Right atrium auricular region (tissue), 2 donors: ENCODE data around the gene PTPRN2. TPM values are rescaled to one million over a fixed set of nuclear protein-coding genes. Genes with fewer than 3 reads are reported as not detected.
"Not testable (repeated sequence)": the region's sequence is repeated elsewhere in the genome, so short reads cannot be mapped to it uniquely, and the experiment has no call there.

ENCODE experiments used
- DNase-seq: peaks from one replicate; pipeline ENCODE4 v3.0.0-alpha.2; 2019; ENCODE audit warnings: low spot score
- H3K27ac ChIP-seq, 2 donors: fragments of 200-600 bp; sonication (generic); 1 replicate in 1 of 2; 2 replicates in 1 of 2; pipeline ENCODE4 v1.5.1; 2016 to 2019
- H3K27me3 ChIP-seq, 2 donors: fragments of 200-600 bp; sonication (generic); one replicate each; pipeline versions ENCODE4 v1.5.1 to v1.6.0; 2017 to 2019
- H3K36me3 ChIP-seq: fragments of 200-600 bp; sonication (generic); one replicate; pipeline ENCODE4 v1.5.1; 2016
- H3K4me1 ChIP-seq, 2 donors: fragments of 200-600 bp; sonication (generic); one replicate each; pipeline versions ENCODE4 v1.5.1 to v1.6.0; 2017 to 2019
- H3K4me3 ChIP-seq, 2 donors: fragments of 200-600 bp; sonication (generic); 1 replicate in 1 of 2; 2 replicates in 1 of 2; pipeline ENCODE4 v1.5.1; 2017 to 2019; ENCODE audit warnings: mild to moderate bottlenecking in 1 of 2, moderate library complexity in 1 of 2
- H3K9me3 ChIP-seq, 2 donors: fragments of 200-600 bp; sonication (generic); one replicate each; pipeline ENCODE4 v1.5.1; 2019
- total RNA-seq, 2 donors: library from RNA; depleted of rRNA; stranded (reverse); fragments of >200 nt; gene quantifications; one replicate each; pipeline ENCODE4 v1.1.0, GENCODE V29; 2016
- TF ChIP-seq, protein P1 (sequence below), 2 donors: fragments of 200-600 bp; sonication (generic); IDR thresholded peaks; one replicate each; pipeline ENCODE4 v1.5.1; 2019; ENCODE audit warnings: antibody characterized with exemption in 2 of 2

Gene PTPRN2
- total RNA-seq, 2 donors from 2014 or later = 2.6 to 2.7 TPM

GRCh38 chr7:157904866-157905570 is 682.6 kb downstream of the PTPRN2 start:
- Histone ChIP-seq H3K27ac (no peak overlapping the region), H3K4me1 (no peaks in the 10 kb centered on the region), H3K4me3 (no peak overlapping the region), H3K27me3 (no peaks in the 10 kb centered on the region), H3K9me3 (no peaks in the 10 kb centered on the region), H3K36me3 (no peaks in the 10 kb centered on the region)
- TF ChIP-seq, protein P1, sequence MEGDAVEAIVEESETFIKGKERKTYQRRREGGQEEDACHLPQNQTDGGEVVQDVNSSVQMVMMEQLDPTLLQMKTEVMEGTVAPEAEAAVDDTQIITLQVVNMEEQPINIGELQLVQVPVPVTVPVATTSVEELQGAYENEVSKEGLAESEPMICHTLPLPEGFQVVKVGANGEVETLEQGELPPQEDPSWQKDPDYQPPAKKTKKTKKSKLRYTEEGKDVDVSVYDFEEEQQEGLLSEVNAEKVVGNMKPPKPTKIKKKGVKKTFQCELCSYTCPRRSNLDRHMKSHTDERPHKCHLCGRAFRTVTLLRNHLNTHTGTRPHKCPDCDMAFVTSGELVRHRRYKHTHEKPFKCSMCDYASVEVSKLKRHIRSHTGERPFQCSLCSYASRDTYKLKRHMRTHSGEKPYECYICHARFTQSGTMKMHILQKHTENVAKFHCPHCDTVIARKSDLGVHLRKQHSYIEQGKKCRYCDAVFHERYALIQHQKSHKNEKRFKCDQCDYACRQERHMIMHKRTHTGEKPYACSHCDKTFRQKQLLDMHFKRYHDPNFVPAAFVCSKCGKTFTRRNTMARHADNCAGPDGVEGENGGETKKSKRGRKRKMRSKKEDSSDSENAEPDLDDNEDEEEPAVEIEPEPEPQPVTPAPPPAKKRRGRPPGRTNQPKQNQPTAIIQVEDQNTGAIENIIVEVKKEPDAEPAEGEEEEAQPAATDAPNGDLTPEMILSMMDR (IDR thresholded peaks at IDR 0.05) = no peak
- DNase-seq = no peak

GRCh38 chr7:157904211-157904865 is 683.3 kb downstream of the PTPRN2 start:
- TF ChIP-seq, protein P1 (IDR thresholded peaks at IDR 0.05) = no peak
- Histone ChIP-seq H3K27me3 (no peaks in the 10 kb centered on the region), H3K9me3 (no peaks in the 10 kb centered on the region), H3K36me3 (no peaks in the 10 kb centered on the region), H3K27ac (no peak overlapping the region), H3K4me3 (no peak overlapping the region), H3K4me1 (no peaks in the 10 kb centered on the region)
- no peak for DNase-seq

- Histone ChIP-seq H3K9me3 (no peaks in the 10 kb centered on the region), H3K4me3 (no peak overlapping the region), H3K36me3 (no peaks in the 10 kb centered on the region), H3K27me3 (no peaks in the 10 kb centered on the region), H3K27ac (no peak overlapping the region), H3K4me1 (no peaks in the 10 kb centered on the region)
- TF ChIP-seq, protein P1 (IDR thresholded peaks at IDR 0.05) = no peak
- no peak for DNase-seq
These were observed 683.9 kb downstream of the PTPRN2 start for GRCh38 chr7:157903710-157904109.

DNA sequence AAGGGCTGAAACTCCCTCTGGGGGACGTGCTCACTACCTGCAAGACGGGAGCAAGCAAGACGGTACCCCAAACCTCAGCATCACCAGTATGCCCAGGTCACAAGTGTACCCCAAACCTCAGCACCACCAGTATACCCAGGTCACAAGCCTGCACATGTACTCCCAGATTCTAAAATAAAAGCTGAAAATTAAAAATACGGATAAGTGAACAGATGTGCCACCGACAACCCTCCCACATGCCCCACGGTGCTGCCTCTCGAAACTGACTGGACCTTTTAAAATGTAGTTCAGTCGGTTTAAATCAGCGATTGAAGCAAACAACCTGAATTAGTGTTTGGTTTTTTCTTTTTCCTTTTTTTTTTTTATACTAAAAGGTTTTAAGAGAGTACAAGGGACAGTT is 684.3 kb downstream of the PTPRN2 start:
- no peak overlapping the region for H3K27ac ChIP-seq
- TF ChIP-seq, protein P1 (IDR thresholded peaks at IDR 0.05) = no peak
- no peaks in the 10 kb centered on the region for H3K4me1 ChIP-seq
- no peaks in the 10 kb centered on the region for H3K9me3 ChIP-seq
- no peak for DNase-seq
- no peak overlapping the region for H3K4me3 ChIP-seq
- H3K36me3 ChIP-seq = no peaks in the 10 kb centered on the region
- H3K27me3 ChIP-seq = no peaks in the 10 kb centered on the region

- H3K27me3 ChIP-seq, H3K9me3 ChIP-seq, H3K27ac ChIP-seq, H3K4me3 ChIP-seq, H3K4me1 ChIP-seq, H3K36me3 ChIP-seq, DNase-seq: not testable (repeated sequence)
These were observed 685.6 kb downstream of the PTPRN2 start for GRCh38 chr7:157901816-157902610.

DNA sequence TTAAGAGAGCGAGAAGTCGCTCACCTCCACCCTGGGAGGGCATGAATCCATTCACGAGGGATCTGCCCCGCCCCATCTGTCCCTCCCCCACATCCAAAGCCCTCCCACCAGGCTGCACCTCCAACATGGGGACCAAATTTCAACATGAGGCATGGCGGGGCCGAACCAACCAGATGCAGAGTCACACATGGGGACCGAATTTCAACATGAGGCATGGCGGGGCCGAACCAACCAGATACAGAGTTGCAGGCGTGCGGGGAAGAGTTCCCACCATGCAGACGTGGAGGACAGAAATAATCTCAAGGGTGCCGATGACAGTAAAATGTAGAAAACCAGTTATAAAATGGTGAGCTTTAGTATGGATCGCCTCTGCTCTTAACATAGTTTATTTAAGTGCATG is 686.5 kb downstream of the PTPRN2 start:
- H3K4me1 ChIP-seq = no peaks in the 10 kb centered on the region
- H3K27me3 ChIP-seq = no peaks in the 10 kb centered on the region
- no peaks in the 10 kb centered on the region for H3K36me3 ChIP-seq
- TF ChIP-seq, protein P1 (IDR thresholded peaks at IDR 0.05) = no peak
- H3K9me3 ChIP-seq = no peaks in the 10 kb centered on the region
- DNase-seq = no peak
- no peak overlapping the region for H3K4me3 ChIP-seq
- no peak overlapping the region for H3K27ac ChIP-seq
